Measurements from ENCODE around the gene TPI1. TPM values are rescaled to one million over a fixed set of nuclear protein-coding genes. Genes with fewer than 3 reads are reported as not detected.
A peak's percentile ranks its signal among the peaks of the same experiment; 100 is the strongest.
"Not testable (repeated sequence)": the region's sequence is repeated elsewhere in the genome, so short reads cannot be mapped to it uniquely, and the experiment has no call there.

Gene TPI1
- total RNA-seq, 1 experiment from 2014 or later, result 1,177 TPM

GRCh38 chr12:6889775-6890573, 22.6 kb downstream of the TPI1 start:
- not testable (repeated sequence) for H3K18ac ChIP-seq (ENCODE audit: insufficient read length, low read depth, low read length); H2BK12ac ChIP-seq (ENCODE audit: insufficient read length, low read depth, low read length); H3K27me3 Mint-ChIP-seq (ENCODE audit: low read depth); H3K79me2 ChIP-seq (ENCODE audit: insufficient read depth, low read length); H3K4ac ChIP-seq (ENCODE audit: low read depth, low read length); H3K79me1 ChIP-seq (ENCODE audit: insufficient read depth, low read depth, low read length, poor library complexity, severe bottlenecking); H3K23ac ChIP-seq (ENCODE audit: insufficient read length, low read depth, low read length); H4K8ac ChIP-seq (replicated peaks; ENCODE audit: insufficient read length, low read depth, low read length); H2BK120ac ChIP-seq (ENCODE audit: low read depth, low read length, poor library complexity, severe bottlenecking); H3T11ph ChIP-seq (ENCODE audit: low read length); H3K27me3 ChIP-seq (ENCODE audit: insufficient read depth, low read length); H3K4me1 ChIP-seq (ENCODE audit: insufficient read depth, low read length); H2AK5ac ChIP-seq (ENCODE audit: insufficient read length, low read length); DNase-seq; H3K14ac ChIP-seq (ENCODE audit: insufficient read depth, low read length); H3K9me3 Mint-ChIP-seq; H3K9ac ChIP-seq (ENCODE audit: extremely low read depth, insufficient read length, low read length); H4K20me1 ChIP-seq (ENCODE audit: control insufficient read depth, insufficient read depth, insufficient read length); H3K4me2 ChIP-seq (ENCODE audit: insufficient read depth, insufficient read length, low read length); H2AFZ ChIP-seq (ENCODE audit: low read length); H4K91ac ChIP-seq (ENCODE audit: insufficient read length, low read depth, low read length); H3K56ac ChIP-seq (ENCODE audit: insufficient read length, low read depth, low read length); H4K5ac ChIP-seq (ENCODE audit: insufficient read length, low read depth, low read length); H2BK20ac ChIP-seq (ENCODE audit: low read depth, low read length, poor library complexity, severe bottlenecking); H3K9me3 ChIP-seq (ENCODE audit: control insufficient read depth, low read depth, low read length); H2BK15ac ChIP-seq (ENCODE audit: low read depth, low read length); H3K23me2 ChIP-seq (ENCODE audit: insufficient read length, low read depth, low read length, poor library complexity, severe bottlenecking)
- no CpG with 5 or more reads among the region's 21 CpGs for whole genome bisulfite sequencing (ENCODE audit: extremely low coverage, insufficient read length, low lambda C conversion rate)
- Mint-ChIP-seq H3K36me3 (ENCODE audit: insufficient read depth in 1 of 3, low read depth in 3 of 3) (peaks cover 0 to 15% (median 14%) of the 10 kb centered on the region in 3 experiments; a peak in 5 of 7 replicates), H3K4me1 (peaks cover 30 to 43% of the 10 kb centered on the region in 2 experiments), H3K27ac (peak overlapping the region; percentile 96 to 99 (median 98)), H3K4me3 (peak overlapping the region; percentile 51 to 79; a peak in 4 of 5 replicates)
- Histone ChIP-seq H3K27ac (ENCODE audit: insufficient read length, low read depth, low read length) (peak overlapping the region; percentile 84), H2BK5ac (ENCODE audit: insufficient read length, low read length) (peak overlapping the region; percentile 1)
